ENCODE results near the gene ENTHD1. TPM values are rescaled to one million over a fixed set of nuclear protein-coding genes. Genes with fewer than 3 reads are reported as not detected.

ENTHD1 gene
- total and polyA plus RNA-seq, 10 of the 15 experiments (the other 5 are each of a cell fraction or from before 2014, with no cell fraction given), result 0.09 to 0.52 (median 0.21) TPM; not detected in 1

GRCh38 chr22:39718921-39719475 lies 174.6 kb downstream of the ENTHD1 start:
- BruUV-seq (replicated peaks), result no TSS peak
- CTCF ChIA-PET, result no interaction called here
- H3K79me2 ChIP-seq (ENCODE audit: control insufficient read depth, insufficient read depth, low read length), result no peaks in the 10 kb centered on the region
- H3K4me3 ChIP-seq, result no peak overlapping the region
- H3K9me3 ChIP-seq (replicated peaks; ENCODE audit: control insufficient read depth, insufficient read depth, low read length), result peaks cover 4% of the 10 kb centered on the region; the same call in 1 of the 3 replicates
- H3K36me3 ChIP-seq (ENCODE audit: control insufficient read depth in 2 of 2, insufficient read depth in 2 of 2, low read length in 1 of 2), result no peaks in the 10 kb centered on the region
- intact Hi-C loops (cut with micrococcal nuclease; ENCODE audit: unreplicated experiment) (no loop called here), in situ Hi-C loops (cut with MboI) (no loop called here)
- no peaks in the 10 kb centered on the region for H3K4me1 ChIP-seq (ENCODE audit: control insufficient read depth, insufficient read depth, low read length)
- H3K27ac ChIP-seq (ENCODE audit: control insufficient read depth, insufficient read depth), result no peak overlapping the region
- 65% methylated on average over 8 of the region's 8 CpGs for WGBS (ENCODE audit: insufficient coverage, insufficient replicate concordance, low lambda C conversion rate, missing lambda C conversion rate)
- no peak overlapping the region for H2AFZ ChIP-seq (ENCODE audit: control insufficient read depth, low read depth, low read length)
- no peak for ATAC-seq
- H3K4me2 ChIP-seq (ENCODE audit: control insufficient read depth, insufficient read depth), result no peak overlapping the region
- TF ChIP-seq, protein P1, sequence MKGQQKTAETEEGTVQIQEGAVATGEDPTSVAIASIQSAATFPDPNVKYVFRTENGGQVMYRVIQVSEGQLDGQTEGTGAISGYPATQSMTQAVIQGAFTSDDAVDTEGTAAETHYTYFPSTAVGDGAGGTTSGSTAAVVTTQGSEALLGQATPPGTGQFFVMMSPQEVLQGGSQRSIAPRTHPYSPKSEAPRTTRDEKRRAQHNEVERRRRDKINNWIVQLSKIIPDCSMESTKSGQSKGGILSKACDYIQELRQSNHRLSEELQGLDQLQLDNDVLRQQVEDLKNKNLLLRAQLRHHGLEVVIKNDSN (IDR thresholded peaks at IDR 0.05; ENCODE audit: borderline replicate concordance, extremely low read length, insufficient read depth, low read depth, low read length), result no peak
- POLR2A ChIA-PET, result no interaction called here
- no peak for FAIRE-seq
- SMC1A ChIA-PET (ENCODE audit: uncharacterized antibody, unreplicated experiment), result no interaction called here
- H3K27me3 ChIP-seq (replicated peaks in 1 of 2; ENCODE audit: control insufficient read depth in 2 of 2, insufficient read depth in 2 of 2, low read length in 1 of 2), result no peaks in the 10 kb centered on the region
- RAD21 ChIA-PET (ENCODE audit: unreplicated experiment), result interaction anchor here (0.6 kb wide), 1 partner anchor 202 kb away, joined by 3 read pairs; no protein-coding TSS in a partner anchor
- no peak for DNase-seq (ENCODE audit: low read depth, low spot score)
- H4K20me1 ChIP-seq (ENCODE audit: control insufficient read depth, insufficient read depth), result no peaks in the 10 kb centered on the region
- no peak overlapping the region for H3K9ac ChIP-seq (ENCODE audit: control insufficient read depth, insufficient read depth, low read length)

DNA sequence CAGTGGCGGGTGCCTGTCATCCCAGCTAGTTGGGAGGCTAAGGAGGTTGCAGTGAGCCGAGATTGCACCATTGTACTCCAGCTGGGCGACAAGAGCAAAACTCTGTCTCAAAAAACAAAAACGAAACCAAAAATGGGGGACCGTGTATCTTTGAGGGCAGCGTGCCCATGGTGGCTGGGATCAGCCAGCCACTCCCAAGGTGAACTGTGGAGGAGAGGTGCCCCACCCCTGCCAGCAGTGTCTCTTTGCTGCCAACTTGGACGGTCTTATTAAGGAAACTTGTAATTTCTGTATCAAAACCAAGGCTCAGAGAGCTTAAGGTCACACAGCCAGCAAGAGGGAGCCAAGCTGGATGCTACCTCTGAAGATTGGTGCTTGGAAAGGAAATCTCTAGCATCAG lies 175.4 kb downstream of the ENTHD1 start:
- no TSS peak for BruUV-seq (replicated peaks)
- ChIA-PET CTCF (no interaction called here), SMC1A (ENCODE audit: uncharacterized antibody, unreplicated experiment) (no interaction called here), POLR2A (no interaction called here), RAD21 (ENCODE audit: unreplicated experiment) (interaction anchor here (0.6 kb wide), 1 partner anchor 203 kb away, joined by 3 read pairs; no protein-coding TSS in a partner anchor)
- Histone ChIP-seq H3K79me2 (ENCODE audit: control insufficient read depth, insufficient read depth, low read length) (no peaks in the 10 kb centered on the region), H3K4me3 (no peak overlapping the region), H2AFZ (ENCODE audit: control insufficient read depth, low read depth, low read length) (no peak overlapping the region), H3K9ac (ENCODE audit: control insufficient read depth, insufficient read depth, low read length) (no peak overlapping the region), H3K4me2 (ENCODE audit: control insufficient read depth, insufficient read depth) (no peak overlapping the region), H3K9me3 (replicated peaks; ENCODE audit: control insufficient read depth, insufficient read depth, low read length) (peaks cover 4% of the 10 kb centered on the region; the same call in 1 of the 3 replicates), H4K20me1 (ENCODE audit: control insufficient read depth, insufficient read depth) (no peaks in the 10 kb centered on the region), H3K4me1 (ENCODE audit: control insufficient read depth, insufficient read depth, low read length) (no peaks in the 10 kb centered on the region), H3K27me3 (replicated peaks in 1 of 2; ENCODE audit: control insufficient read depth in 2 of 2, insufficient read depth in 2 of 2, low read length in 1 of 2) (no peaks in the 10 kb centered on the region), H3K36me3 (ENCODE audit: control insufficient read depth in 2 of 2, insufficient read depth in 2 of 2, low read length in 1 of 2) (no peaks in the 10 kb centered on the region), H3K27ac (ENCODE audit: control insufficient read depth, insufficient read depth) (no peak overlapping the region)
- DNase-seq (ENCODE audit: low read depth, low spot score) (no peak), FAIRE-seq (no peak), ATAC-seq (no peak)
- 51% methylated on average over 7 of the region's 7 CpGs for WGBS (ENCODE audit: insufficient coverage, insufficient replicate concordance, low lambda C conversion rate, missing lambda C conversion rate)
- in situ Hi-C loops (cut with MboI) (no loop called here), intact Hi-C loops (cut with micrococcal nuclease; ENCODE audit: unreplicated experiment) (no loop called here)
- TF ChIP-seq ZSCAN29 (IDR thresholded peaks at IDR 0.05), result no peak
- no peak for TF ChIP-seq NFYA (IDR thresholded peaks at IDR 0.05; ENCODE audit: borderline replicate concordance, low read depth, low read length)
- TF ChIP-seq FOS (IDR thresholded peaks at IDR 0.05; ENCODE audit: borderline replicate concordance, extremely low read depth, insufficient read length), result no peak
- no peak for TF ChIP-seq NRF1 (conservative IDR thresholded peaks at IDR 0.05; ENCODE audit: low read depth, low read length)
- no peak for TF ChIP-seq FOXM1 (IDR thresholded peaks at IDR 0.05; ENCODE audit: low read depth, low read length)
- no peak for TF ChIP-seq EP300 (IDR thresholded peaks at IDR 0.05; ENCODE audit: borderline replicate concordance in 1 of 2, control insufficient read depth in 1 of 2, low read depth in 2 of 2, low read length in 2 of 2)
- no peak for TF ChIP-seq MEF2B (IDR thresholded peaks at IDR 0.05; ENCODE audit: partially characterized antibody, poor library complexity, severe bottlenecking)
- no peak for TF ChIP-seq HCFC1 (IDR thresholded peaks at IDR 0.05; ENCODE audit: low read length)
- no peak for TF ChIP-seq ESRRA (IDR thresholded peaks at IDR 0.05; ENCODE audit: low read length)
- TF ChIP-seq CREB1 (IDR thresholded peaks at IDR 0.05; ENCODE audit: low read depth), result no peak

Measured in GM12878 (cell line).